Spleen (tissue), 7 donors: Measurements from ENCODE around the gene FKRP.

Source experiments
- POLR2A ChIP-seq, 3 donors: fragments of 450-650 bp; IDR thresholded peaks; one replicate each; pipeline ENCODE4 v1.5.1; 2017; ENCODE audit warnings: antibody characterized with exemption in 3 of 3, mild to moderate bottlenecking in 1 of 3
- TF ChIP-seq, protein P1 (sequence below), 11 experiments: fragments of 200-600 bp in 7 of 11; fragments of 450-650 bp in 4 of 11; sonication (generic) in 4 of 11; IDR thresholded peaks in 8 of 11; conservative IDR thresholded peaks in 3 of 11; 1 replicate in 7 of 11; 2 replicates in 4 of 11; pipeline versions ENCODE4 v1.4.0 to v1.8.0; 2016 to 2021; ENCODE audit warnings: antibody characterized with exemption in 11 of 11, inconsistent platforms in 4 of 11, mild to moderate bottlenecking in 1 of 11
- donor health status: DM: no; HTN: no; CAD: no; lungs with moderate emphysema.
- donor health status: DM: no; HTN: no; CAD: no.
- donor health status: DM: no; HTN: no; CAD: no.

GRCh38 chr19:46798713-46799112 is 52.9 kb downstream of the FKRP start:
- TF ChIP-seq, protein P1, sequence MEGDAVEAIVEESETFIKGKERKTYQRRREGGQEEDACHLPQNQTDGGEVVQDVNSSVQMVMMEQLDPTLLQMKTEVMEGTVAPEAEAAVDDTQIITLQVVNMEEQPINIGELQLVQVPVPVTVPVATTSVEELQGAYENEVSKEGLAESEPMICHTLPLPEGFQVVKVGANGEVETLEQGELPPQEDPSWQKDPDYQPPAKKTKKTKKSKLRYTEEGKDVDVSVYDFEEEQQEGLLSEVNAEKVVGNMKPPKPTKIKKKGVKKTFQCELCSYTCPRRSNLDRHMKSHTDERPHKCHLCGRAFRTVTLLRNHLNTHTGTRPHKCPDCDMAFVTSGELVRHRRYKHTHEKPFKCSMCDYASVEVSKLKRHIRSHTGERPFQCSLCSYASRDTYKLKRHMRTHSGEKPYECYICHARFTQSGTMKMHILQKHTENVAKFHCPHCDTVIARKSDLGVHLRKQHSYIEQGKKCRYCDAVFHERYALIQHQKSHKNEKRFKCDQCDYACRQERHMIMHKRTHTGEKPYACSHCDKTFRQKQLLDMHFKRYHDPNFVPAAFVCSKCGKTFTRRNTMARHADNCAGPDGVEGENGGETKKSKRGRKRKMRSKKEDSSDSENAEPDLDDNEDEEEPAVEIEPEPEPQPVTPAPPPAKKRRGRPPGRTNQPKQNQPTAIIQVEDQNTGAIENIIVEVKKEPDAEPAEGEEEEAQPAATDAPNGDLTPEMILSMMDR (IDR thresholded peaks at IDR 0.05 in 8 of 11, conservative IDR thresholded peaks at IDR 0.05 in 3 of 11): no peak
- no peak for TF ChIP-seq POLR2A (IDR thresholded peaks at IDR 0.05)
